ENCODE results near the gene DHRS13. TPM values are rescaled to one million over a fixed set of nuclear protein-coding genes. Genes with fewer than 3 reads are reported as not detected.
"Not testable (repeated sequence)": the region's sequence is repeated elsewhere in the genome, so short reads cannot be mapped to it uniquely, and the experiment has no call there.

DHRS13 gene
- total and polyA plus RNA-seq, 2 donors, result 12.7 to 18.9 TPM

DNA sequence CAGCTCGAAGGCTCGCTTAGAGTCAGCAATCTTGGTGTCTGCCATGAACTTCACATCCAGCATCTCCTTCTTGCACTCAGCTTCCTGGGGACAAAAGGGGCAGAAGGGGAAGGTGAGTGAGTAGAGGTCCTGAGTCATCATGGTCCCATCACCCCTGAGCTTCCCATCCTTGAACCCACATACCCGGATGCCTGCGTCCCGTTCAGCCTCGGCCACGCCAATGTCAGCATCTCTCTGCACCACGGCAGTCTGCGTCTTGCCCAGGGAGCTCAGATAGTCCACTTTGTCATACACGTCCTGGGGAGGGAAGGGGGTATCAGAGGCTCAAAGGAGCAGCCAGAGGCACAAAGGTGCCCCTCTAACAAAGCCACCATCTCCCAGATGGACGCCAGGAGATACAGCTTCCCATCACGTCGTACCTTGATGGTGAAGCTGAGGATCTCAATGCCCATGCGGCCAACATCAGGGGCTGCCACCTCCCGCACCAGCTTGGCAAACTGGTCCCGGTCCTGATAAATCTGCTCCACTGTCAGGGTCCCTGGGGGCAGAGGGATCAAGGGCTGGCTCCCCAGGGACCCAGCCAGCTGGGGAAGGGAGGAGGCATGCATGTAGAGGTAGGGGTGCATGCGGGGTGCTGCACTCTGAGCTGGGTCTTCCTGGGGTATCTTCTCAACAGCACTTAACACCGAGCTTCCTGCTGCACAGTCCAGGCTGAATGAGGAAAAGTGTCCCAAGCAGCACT, 20.6 kb downstream of the DHRS13 start:
- WGBS, result 98% methylated on average over 18 of the region's 18 CpGs
- H3K27ac ChIP-seq (ENCODE audit: low read depth in 1 of 2, low read length in 1 of 2), result no peak overlapping the region
- H3K27me3 ChIP-seq (ENCODE audit: control insufficient read depth in 2 of 2, insufficient read depth in 1 of 2, low read length in 1 of 2), result no peaks in the 10 kb centered on the region
- H3K9me3 ChIP-seq (ENCODE audit: control insufficient read depth in 2 of 2, insufficient read depth in 1 of 2, low read length in 1 of 2), result no peaks in the 10 kb centered on the region
- no peak for DNase-seq (ENCODE audit: low read depth in 6 of 9, low spot score in 9 of 9)
- peaks cover 56 to 61% of the 10 kb centered on the region in 2 donors for H3K36me3 ChIP-seq (ENCODE audit: control insufficient read depth in 2 of 2, insufficient read depth in 2 of 2, low read length in 1 of 2)
- no peaks in the 10 kb centered on the region for H3K4me1 ChIP-seq (ENCODE audit: control insufficient read depth in 2 of 2, insufficient read depth in 2 of 2, low read length in 2 of 2)
- no peak overlapping the region for H3K4me3 ChIP-seq (ENCODE audit: low read length in 2 of 2)

GRCh38 chr17:28881533-28882056, 21.3 kb downstream of the DHRS13 start:
- Histone ChIP-seq H3K4me3 (ENCODE audit: low read length in 2 of 2) (no peak overlapping the region), H3K4me1 (ENCODE audit: control insufficient read depth in 2 of 2, insufficient read depth in 2 of 2, low read length in 2 of 2) (no peaks in the 10 kb centered on the region), H3K36me3 (ENCODE audit: control insufficient read depth in 2 of 2, insufficient read depth in 2 of 2, low read length in 1 of 2) (peaks cover 56 to 61% of the 10 kb centered on the region in 2 donors), H3K27me3 (ENCODE audit: control insufficient read depth in 2 of 2, insufficient read depth in 1 of 2, low read length in 1 of 2) (no peaks in the 10 kb centered on the region), H3K9me3 (ENCODE audit: control insufficient read depth in 2 of 2, insufficient read depth in 1 of 2, low read length in 1 of 2) (no peaks in the 10 kb centered on the region), H3K27ac (ENCODE audit: low read depth in 1 of 2, low read length in 1 of 2) (no peak overlapping the region)
- DNase-seq (ENCODE audit: low read depth in 6 of 9, low spot score in 9 of 9), result no peak
- 98% methylated on average over 17 of the region's 17 CpGs for WGBS

DNA sequence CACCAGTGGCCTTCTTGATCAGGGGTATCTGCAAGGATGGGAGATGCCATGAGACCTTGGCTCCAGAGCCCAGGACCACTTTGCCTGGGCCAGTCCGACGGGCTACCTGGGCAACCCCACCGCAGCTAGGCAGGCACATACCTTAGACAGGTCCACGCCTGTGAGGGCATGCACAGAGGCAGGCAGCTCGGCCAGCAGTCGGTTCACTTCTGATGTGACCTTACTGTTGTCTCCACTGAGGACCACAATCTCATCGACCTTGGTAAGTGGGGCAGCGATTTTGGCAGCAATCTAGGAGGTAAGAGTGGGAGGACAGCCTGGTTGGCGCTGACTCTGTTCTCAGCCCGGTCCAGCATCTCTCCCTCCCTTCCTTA, 22.3 kb downstream of the DHRS13 start:
- no peak for DNase-seq (ENCODE audit: low read depth in 6 of 9, low spot score in 9 of 9)
- 97% methylated on average over 10 of the region's 10 CpGs for WGBS
- peaks cover 54 to 57% of the 10 kb centered on the region in 2 donors for H3K36me3 ChIP-seq (ENCODE audit: control insufficient read depth in 2 of 2, insufficient read depth in 2 of 2, low read length in 1 of 2)

GRCh38 chr17:28879886-28880571, 22.9 kb downstream of the DHRS13 start:
- Histone ChIP-seq H3K4me1 (ENCODE audit: control insufficient read depth in 2 of 2, insufficient read depth in 2 of 2, low read length in 2 of 2) (no peaks in the 10 kb centered on the region), H3K27me3 (ENCODE audit: control insufficient read depth in 2 of 2, insufficient read depth in 1 of 2, low read length in 1 of 2) (no peaks in the 10 kb centered on the region), H3K4me3 (ENCODE audit: low read length in 2 of 2) (no peak overlapping the region), H3K36me3 (ENCODE audit: control insufficient read depth in 2 of 2, insufficient read depth in 2 of 2, low read length in 1 of 2) (peaks cover 49 to 52% of the 10 kb centered on the region in 2 donors), H3K9me3 (ENCODE audit: control insufficient read depth in 2 of 2, insufficient read depth in 1 of 2, low read length in 1 of 2) (no peaks in the 10 kb centered on the region), H3K27ac (ENCODE audit: low read depth in 1 of 2, low read length in 1 of 2) (no peak overlapping the region)
- DNase-seq (ENCODE audit: low read depth in 6 of 9, low spot score in 9 of 9), result no peak
- WGBS, result 85% methylated on average over 9 of the region's 9 CpGs

More for the DNA sequence above, 22.3 kb downstream of the DHRS13 start:
- no peaks in the 10 kb centered on the region for H3K27me3 ChIP-seq (ENCODE audit: control insufficient read depth in 2 of 2, insufficient read depth in 1 of 2, low read length in 1 of 2)
- H3K27ac ChIP-seq (ENCODE audit: low read depth in 1 of 2, low read length in 1 of 2), result no peak overlapping the region
- no peaks in the 10 kb centered on the region for H3K9me3 ChIP-seq (ENCODE audit: control insufficient read depth in 2 of 2, insufficient read depth in 1 of 2, low read length in 1 of 2)
- no peak overlapping the region for H3K4me3 ChIP-seq (ENCODE audit: low read length in 2 of 2)
- no peaks in the 10 kb centered on the region for H3K4me1 ChIP-seq (ENCODE audit: control insufficient read depth in 2 of 2, insufficient read depth in 2 of 2, low read length in 2 of 2)

GRCh38 chr17:28878981-28879380, 23.9 kb downstream of the DHRS13 start:
- Histone ChIP-seq H3K4me1 (ENCODE audit: control insufficient read depth in 2 of 2, insufficient read depth in 2 of 2, low read length in 2 of 2) (no peaks in the 10 kb centered on the region), H3K9me3 (ENCODE audit: control insufficient read depth in 2 of 2, insufficient read depth in 1 of 2, low read length in 1 of 2) (no peaks in the 10 kb centered on the region), H3K4me3 (ENCODE audit: low read length in 2 of 2) (no peak overlapping the region), H3K27ac (ENCODE audit: low read depth in 1 of 2, low read length in 1 of 2) (no peak overlapping the region), H3K27me3 (ENCODE audit: control insufficient read depth in 2 of 2, insufficient read depth in 1 of 2, low read length in 1 of 2) (no peaks in the 10 kb centered on the region), H3K36me3 (ENCODE audit: control insufficient read depth in 2 of 2, insufficient read depth in 2 of 2, low read length in 1 of 2) (peaks cover 44 to 49% of the 10 kb centered on the region in 2 donors)
- no peak for DNase-seq (ENCODE audit: low read depth in 6 of 9, low spot score in 9 of 9)
- 98% methylated on average over 4 of the region's 4 CpGs for WGBS

GRCh38 chr17:28878158-28878910, 24.5 kb downstream of the DHRS13 start:
- 95% methylated on average over 2 of the region's 2 CpGs for WGBS
- Histone ChIP-seq H3K9me3 (ENCODE audit: control insufficient read depth in 2 of 2, insufficient read depth in 1 of 2, low read length in 1 of 2) (no peaks in the 10 kb centered on the region), H3K27me3 (ENCODE audit: control insufficient read depth in 2 of 2, insufficient read depth in 1 of 2, low read length in 1 of 2) (no peaks in the 10 kb centered on the region), H3K4me1 (ENCODE audit: control insufficient read depth in 2 of 2, insufficient read depth in 2 of 2, low read length in 2 of 2) (no peaks in the 10 kb centered on the region), H3K36me3 (ENCODE audit: control insufficient read depth in 2 of 2, insufficient read depth in 2 of 2, low read length in 1 of 2) (peaks cover 43 to 46% of the 10 kb centered on the region in 2 donors), H3K4me3 (ENCODE audit: low read length in 2 of 2) (no peak overlapping the region), H3K27ac (ENCODE audit: low read depth in 1 of 2, low read length in 1 of 2) (no peak overlapping the region)
- no peak for DNase-seq (ENCODE audit: low read depth in 6 of 9, low spot score in 9 of 9)

- peaks cover 35 to 36% of the 10 kb centered on the region in 2 donors for H3K36me3 ChIP-seq (ENCODE audit: control insufficient read depth in 2 of 2, insufficient read depth in 2 of 2, low read length in 1 of 2)
- 99% methylated on average over 6 of the region's 6 CpGs for WGBS
- DNase-seq (ENCODE audit: low read depth in 6 of 9, low spot score in 9 of 9); H3K27me3 ChIP-seq (ENCODE audit: control insufficient read depth in 2 of 2, insufficient read depth in 1 of 2, low read length in 1 of 2); H3K27ac ChIP-seq (ENCODE audit: low read depth in 1 of 2, low read length in 1 of 2); H3K4me1 ChIP-seq (ENCODE audit: control insufficient read depth in 2 of 2, insufficient read depth in 2 of 2, low read length in 2 of 2); H3K4me3 ChIP-seq (ENCODE audit: low read length in 2 of 2); H3K9me3 ChIP-seq (ENCODE audit: control insufficient read depth in 2 of 2, insufficient read depth in 1 of 2, low read length in 1 of 2): not testable (repeated sequence)
These were observed 25.6 kb downstream of the DHRS13 start for GRCh38 chr17:28877150-28877711.

- Histone ChIP-seq H3K4me3 (ENCODE audit: low read length in 2 of 2) (no peak overlapping the region), H3K4me1 (ENCODE audit: control insufficient read depth in 2 of 2, insufficient read depth in 2 of 2, low read length in 2 of 2) (peaks cover 4 to 5% of the 10 kb centered on the region in 2 donors), H3K27ac (ENCODE audit: low read depth in 1 of 2, low read length in 1 of 2) (no peak overlapping the region), H3K9me3 (ENCODE audit: control insufficient read depth in 2 of 2, insufficient read depth in 1 of 2, low read length in 1 of 2) (no peaks in the 10 kb centered on the region), H3K36me3 (ENCODE audit: control insufficient read depth in 2 of 2, insufficient read depth in 2 of 2, low read length in 1 of 2) (peaks cover 23% of the 10 kb centered on the region in 2 donors), H3K27me3 (ENCODE audit: control insufficient read depth in 2 of 2, insufficient read depth in 1 of 2, low read length in 1 of 2) (no peaks in the 10 kb centered on the region)
- DNase-seq (ENCODE audit: low read depth in 6 of 9, low spot score in 9 of 9), result no peak
- 72% methylated on average over 1 of the region's 1 CpG for WGBS
These were observed 26.9 kb downstream of the DHRS13 start for GRCh38 chr17:28875848-28876550.

Data from thymus (tissue), 11 donors.